Inflammatory macrophage treated with lipopolysaccharide for 4 hours (primary cell): Measurements from ENCODE around the gene DUSP23.

ENCODE experiments used
- DNase-seq: peaks from one replicate; pipeline ENCODE4 v3.0.0-alpha.2; 2020

Gene DUSP23

DNA sequence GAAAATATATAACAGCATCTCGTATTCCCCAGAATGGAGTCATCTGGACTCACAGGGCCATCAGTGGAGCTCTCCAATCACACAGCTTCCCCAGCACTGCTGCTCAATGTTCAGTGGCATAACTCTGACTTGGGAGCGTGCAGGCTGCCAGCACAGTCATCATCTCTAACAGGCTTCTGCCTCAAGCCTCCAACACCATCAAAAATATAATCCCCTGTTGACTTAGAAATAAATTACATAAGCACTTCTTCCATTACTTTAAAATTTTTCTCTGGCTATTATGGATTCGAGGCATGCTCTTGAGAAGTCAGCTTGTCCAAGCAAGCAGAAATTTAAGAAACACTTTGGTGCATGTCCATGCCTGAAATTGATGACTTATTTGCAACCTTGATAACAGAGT lies 6.2 kb downstream of the DUSP23 start:
- no peak for DNase-seq

DNA sequence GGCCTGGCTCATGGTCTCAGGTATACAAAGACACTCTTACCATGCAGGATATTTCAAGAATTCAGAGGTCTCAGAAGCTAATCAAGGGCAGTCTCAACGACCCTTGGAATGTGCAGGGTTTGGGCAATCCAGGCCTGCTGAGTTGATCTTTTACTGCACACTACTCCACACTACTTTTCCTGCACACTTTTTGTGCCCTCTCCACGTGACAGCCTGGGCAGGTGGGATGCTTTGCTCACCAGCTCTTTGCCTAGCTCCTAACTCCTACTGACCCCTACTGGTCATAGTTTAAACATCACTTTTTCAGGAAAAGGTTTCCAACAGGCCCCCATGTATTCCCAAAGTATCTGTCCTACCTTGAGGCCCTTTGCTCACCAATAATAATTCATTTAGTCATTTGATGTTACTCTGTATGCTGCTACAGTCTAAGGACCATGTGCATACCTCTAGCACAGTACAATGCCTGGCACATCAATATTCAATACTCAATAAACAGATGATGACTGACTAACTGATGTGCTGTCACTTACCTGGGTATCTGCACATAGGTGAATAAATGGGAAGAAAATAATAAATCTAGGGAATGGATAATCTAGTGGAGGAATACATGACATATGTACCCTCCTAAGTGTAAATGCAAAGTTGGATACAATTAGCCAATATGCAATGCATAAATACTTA lies 9.6 kb downstream of the DUSP23 start:
- DNase-seq = peak; percentile 27

DNA sequence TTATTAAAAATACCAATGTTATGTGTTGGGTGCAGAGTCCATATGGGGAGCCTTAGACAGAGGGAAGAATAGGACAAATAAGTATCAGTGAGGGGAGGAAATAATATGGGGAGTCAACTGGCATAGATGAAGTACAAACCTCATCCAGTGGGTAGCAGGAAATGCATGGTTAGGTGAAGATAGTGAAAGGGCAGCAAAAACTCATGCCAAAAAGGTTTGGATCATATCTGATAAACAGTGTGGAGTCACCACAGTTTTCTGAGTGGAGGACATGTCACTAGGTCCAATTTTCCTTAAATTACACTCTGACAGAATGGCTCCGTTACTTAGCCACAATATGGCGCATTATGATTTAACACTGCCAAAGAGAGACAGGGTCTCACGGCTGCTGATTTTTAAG lies 10.3 kb downstream of the DUSP23 start:
- no peak for DNase-seq

DNA sequence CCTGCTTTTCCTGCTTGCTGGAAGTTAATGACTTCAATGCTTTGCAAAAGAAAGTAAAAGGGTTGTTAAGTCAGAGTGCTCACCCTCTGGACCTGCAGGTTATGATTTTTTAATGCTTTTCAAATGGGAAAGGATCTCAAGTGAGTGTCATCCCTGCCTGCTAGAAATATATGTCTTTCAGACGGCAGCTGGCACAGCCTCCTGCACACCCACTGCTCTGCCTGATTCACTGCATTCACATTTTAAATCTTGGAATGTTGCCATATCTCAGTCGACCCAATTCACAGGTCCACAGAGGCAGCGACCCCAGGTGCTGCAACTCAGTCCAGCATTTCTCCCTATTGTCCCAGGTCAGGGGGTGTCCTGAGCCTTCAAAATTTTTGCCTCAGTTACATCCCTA lies 10.7 kb downstream of the DUSP23 start:
- no peak for DNase-seq

DNA sequence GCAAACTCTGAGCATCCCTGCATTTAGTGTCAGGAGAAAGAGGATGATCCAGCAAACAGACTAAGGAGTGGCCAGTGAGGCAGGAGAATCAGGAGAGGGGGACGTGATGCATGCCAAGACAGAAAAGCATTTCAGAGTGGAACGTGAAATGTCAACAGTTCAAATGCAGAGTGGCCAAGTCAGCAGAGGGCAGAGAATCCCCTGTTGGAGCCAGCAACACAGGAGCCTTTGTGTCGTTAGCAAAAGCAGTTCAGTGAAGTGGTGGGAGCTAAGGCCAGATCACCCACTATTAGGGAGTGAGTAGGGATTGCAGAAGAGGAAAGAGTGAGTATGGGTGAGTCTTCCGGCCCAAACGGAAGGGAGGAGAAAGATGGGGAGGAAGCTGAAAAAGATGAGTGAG lies 14.8 kb downstream of the DUSP23 start:
- DNase-seq = no peak

DNA sequence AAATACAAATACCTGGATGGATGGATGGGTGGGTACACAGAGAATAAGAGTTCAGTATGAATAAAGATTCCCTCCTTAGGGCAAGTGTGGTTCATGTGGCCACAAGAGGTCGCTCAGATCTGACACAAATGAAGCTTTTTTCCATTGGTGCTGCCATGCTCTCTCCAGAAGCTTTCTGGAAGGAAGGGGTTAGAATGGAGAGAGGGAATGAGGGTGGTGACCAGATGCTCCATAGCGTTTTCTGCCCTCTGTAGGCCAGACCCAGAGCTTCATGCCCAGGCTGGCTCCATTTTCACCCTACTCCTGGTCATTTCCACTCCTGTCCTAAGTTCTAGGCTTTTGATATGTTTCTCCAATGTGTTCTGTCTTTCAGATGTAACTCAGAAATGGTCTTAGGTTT lies 18.1 kb downstream of the DUSP23 start:
- peak; percentile 80 for DNase-seq

DNA sequence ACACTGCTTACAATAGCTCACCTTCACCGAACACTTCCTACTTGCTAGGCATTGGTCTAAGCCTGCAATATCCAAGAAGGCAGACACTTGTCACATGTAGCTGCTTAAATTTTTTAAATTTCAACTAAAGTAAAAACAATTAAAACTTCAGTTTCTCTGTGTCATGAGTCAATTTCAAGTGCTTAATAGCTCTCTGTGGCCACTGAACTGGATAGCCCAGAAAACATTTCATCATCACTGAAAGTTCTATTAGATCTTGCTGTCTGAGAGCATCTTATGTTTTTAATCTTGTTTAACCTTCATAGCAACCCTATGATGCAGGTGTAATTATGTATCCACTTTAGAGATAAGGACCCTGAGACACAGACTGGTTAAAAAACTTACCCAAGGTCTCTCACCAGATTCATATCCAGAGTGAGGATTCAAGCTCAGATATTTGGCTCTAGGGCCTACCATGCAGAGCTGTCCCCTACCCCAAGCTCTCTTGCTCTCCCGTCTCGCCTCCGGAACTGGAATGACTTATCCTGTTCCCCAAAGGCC lies 18.8 kb downstream of the DUSP23 start:
- DNase-seq = no peak

DNA sequence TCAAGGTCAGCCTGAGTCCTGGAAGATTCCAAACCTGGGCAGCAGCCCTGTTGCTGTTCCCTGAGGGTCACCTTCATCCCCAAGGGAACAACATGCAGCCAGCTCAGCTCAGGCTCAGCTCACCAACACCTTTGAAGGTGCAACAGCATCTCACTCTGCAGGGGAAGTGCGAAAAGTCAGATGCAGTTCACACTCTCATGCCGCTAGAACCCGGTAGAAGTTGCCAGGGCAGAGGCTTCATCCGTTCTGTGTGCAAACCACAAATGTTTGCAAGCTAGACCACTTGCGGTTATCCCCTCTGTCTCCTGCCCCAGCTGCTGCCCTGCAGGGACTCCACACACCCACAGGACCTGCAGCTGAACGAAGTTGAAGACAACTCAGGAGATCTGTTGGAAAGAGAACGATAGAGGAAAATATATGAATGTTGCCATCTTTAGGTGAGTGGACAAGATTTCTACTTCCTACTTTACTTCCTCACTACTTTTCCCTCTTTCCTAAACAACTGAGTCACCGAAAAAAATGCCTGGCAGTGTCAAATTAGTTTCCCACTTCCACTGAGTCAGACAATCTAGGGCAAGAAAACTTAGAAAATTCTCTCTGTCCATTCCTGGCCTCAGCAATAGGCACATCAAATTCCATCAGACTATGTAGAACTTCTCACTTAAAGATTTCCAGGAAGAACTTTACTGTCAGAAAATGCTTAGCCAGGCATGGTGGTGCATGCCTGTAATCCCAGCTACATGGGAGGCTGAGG lies 19.6 kb downstream of the DUSP23 start:
- no peak for DNase-seq

DNA sequence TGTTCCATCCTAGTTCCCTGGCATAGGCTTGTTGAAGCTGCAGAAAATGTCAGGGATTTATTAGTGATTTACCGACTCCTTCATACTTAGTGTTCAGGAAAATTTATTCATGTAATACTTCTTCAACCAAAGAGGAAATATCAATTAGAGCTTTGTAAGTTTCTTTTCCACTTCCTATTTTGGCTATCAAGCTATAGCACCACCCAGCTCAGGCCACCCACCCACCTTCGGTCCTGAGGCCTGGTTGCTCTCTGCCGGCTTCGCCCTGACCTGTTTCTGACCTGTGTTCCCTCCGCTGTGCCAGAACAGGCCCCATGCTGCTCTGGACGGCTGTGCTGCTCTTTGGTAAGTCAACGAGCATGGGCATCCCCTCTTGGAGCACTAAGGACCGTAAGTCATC lies 21.3 kb downstream of the DUSP23 start, which contains the start of gene FCRL6:
Gene FCRL6 (plus strand): TSS at position 250 of the 400 bp plus-strand sequence. CDS start 65 bp downstream, at position 315.
- DNase-seq = peak; percentile 69

DNA sequence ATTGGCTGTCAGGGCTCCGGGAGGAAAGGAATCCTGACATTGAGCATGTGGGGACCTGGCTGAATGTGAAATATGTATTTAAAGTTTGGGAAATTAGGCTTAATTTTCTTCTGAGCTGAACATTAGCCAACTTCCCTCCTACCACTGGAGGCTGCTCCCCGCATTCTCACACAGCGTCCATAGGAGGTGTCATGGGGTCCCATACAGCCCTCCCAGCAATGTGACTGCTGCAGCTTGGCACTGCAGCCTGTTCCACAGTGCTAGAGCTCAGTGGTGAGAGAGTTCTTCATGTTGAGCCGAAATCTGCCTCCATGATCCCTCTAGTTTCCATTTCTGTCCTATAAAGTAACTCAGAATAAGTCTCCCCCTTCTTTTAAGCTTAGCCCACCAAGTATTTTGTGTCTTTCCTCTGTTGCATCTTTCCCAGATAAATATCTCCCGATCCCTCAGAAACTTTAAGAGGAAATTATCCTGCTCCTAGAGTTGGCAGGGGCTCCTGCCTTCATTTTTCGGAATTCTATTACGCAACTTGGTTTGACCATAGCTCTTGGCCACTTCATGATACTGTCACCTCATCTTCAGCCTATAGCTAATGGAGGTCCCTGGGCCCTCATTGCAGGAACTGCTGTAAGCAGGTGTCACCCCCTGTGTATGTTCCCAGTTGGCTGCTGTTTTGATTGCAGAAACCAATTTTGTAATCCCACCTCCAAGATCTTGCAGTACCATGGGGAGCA lies 23.4 kb downstream of the DUSP23 start:
- DNase-seq = no peak

DNA sequence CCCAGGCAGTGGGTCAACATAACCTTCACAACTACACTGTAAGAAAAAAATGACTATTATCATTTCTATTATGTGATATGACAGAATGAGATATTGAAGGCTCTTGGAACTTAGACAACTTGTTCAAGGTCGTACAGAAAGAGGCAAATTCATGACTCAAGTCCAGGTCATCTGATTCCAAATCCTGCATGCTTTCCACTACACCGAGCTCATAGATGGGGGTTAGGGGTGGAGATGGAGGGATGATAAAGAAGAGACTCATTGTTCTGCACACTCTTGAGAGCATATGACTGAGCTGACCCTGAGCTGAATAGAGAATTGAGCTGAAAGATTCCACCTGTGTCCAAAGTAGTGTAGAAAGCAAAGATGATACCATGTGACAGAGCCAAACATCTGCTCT lies 24.2 kb downstream of the DUSP23 start:
- DNase-seq = no peak

DNA sequence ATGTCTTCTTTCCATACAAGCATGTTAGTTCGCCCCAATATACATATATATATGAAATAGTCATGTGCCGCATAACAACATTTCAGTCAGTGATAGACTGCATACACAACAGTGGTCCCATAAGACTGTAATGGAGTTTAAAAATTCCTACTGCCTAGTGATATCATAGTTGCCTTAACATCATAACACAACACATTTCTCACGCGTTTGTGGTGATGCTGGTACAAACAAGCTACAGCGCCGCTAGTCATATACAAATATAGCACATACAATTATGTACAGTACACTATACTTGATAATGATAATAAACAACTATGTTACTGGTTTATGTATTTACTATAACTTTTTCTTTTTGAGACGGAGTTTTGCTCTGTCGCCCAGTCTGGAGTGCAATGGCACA lies 35.2 kb downstream of the DUSP23 start:
- no peak for DNase-seq

DNA sequence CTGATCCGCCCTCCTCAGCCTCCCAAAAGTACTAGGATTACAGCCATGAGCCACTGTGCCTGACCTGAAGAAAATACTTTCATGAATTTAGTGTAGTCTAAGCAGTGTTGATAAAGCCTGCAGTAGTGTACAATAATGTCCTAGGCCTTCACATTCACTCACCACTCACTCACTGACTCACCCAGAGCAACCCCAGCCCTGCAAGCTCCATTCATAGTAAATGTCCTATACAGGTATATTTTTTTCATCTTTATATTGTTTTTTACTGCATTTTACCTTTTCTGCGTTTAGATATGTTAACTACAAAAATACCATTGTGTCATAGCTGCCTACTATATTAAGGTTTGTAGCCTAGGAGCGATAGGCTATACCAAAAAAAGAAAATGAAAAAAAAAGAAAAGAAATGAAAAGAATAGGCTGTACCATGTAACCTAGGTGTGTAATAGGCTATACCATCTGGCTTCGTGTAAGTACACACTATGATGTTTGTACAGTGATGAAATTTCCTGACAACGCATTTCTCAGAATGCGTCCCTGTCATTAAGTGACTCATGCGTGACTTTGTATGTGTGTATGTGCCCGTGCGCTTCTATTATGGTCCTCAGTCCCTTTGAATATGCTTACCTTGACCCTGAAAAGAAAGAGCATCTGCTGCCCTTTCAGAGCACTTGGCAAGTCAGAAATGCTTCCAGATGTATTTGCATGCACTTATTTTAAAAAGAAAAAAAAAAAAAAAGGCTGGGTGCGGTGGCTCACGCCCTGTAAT lies 36.7 kb downstream of the DUSP23 start:
- DNase-seq = peak; percentile 48

DNA sequence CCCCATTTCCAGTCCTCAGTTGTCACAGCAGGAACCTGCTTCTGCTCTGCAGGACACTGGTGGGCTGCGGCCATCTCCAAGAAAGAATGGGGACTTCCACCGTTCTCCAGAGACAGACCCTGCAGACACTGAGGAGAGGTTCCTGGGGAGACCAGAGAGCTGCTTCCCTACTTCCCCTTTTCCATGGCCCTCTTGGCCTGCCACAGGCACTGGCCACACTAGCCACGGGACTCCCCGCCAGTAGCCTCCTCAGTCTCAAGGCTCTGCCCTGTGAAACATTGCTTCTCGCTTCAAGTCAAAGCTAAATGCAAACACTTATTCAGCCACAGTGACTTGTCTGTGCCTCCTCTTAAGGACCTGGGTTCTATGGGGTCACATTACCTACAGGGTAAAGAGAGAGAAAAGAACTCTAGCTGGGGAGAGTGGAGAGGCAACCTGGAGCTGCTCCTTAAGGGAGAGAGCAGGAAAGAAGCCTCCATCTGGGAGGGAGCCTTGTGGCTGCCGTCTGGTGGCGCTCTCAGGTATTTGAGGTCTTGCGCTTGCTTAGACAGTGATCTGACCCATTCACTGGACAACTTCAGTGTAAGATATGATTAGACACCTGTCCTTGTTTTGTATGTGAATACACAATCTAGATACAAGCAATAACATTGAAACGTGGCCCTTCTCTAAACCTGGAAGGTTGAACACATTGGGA lies 40.6 kb downstream of the DUSP23 start:
- peak; percentile 49 for DNase-seq

DNA sequence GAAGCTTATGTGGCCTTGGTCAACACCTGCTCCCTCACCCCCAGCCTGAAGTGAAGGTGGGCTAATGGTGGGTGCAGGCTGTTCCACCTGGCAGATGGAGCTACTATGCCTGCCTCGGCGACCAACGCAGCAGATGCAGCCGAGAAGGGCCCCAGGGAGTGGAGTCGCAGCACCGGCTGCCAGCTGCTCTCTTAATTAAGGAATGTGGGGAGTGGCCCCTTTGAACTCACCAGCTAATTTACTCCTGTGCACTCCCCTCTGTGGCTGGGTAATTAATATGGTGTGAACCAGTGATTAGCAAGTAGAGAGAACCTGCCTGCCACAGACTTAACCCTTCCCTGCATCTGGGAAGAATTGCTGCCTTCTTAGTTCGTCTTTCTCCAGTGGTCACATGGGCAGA lies 42.6 kb downstream of the DUSP23 start:
- no peak for DNase-seq

DNA sequence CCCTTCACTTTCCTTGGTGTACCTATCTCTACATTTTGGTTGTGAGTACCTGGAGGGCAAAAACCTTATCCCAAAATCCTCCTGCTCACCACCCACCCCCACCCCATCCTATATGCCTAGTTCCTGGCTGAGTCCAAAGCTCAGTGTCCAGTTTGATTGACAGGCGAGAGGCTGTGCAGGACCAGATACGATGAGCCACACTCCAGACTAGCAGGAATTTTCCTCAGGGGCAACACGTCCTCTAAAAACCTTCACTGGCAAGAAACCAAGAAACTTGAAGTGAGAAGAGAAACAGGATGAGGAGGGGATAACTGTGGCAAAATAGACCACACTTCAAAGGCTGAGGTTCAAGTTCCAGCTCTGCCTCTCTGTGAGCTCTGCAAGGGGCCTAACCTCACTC lies 44.8 kb downstream of the DUSP23 start:
- DNase-seq = no peak

DNA sequence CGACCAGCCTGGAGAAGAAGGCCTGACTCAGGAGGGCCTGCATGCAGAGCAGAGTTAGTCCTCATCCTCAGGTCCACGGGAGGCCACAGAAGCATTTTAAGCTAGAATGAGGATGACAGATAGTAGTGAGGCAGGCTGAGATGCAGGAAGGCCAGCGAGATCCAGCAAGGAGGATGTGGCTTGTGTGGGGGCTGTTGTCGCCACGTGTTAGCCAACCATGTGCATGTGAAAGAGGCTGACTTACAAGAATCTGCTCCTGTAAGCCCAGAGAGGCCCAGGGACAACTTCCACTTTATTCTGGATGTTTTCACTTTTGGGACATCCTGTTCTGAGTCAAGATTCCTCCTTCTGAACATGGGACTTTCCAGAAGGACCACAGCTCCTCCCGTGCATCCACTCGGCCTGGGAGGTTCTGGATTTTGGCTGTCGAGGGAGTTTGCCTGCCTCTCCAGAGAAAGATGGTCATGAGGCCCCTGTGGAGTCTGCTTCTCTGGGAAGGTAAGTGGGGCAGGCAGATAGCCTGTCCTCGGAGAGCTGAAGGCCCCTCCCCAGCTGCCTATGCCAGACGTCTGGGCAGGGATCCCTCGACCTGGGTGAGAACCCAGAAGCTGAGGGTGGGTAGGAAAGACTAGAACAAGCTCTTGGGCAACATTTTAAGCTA lies 45.8 kb downstream of the DUSP23 start, which contains the start of gene SLAMF8:
Gene SLAMF8 (plus strand): TSS at position 433 of the 661 bp plus-strand sequence. CDS start 26 bp downstream, at position 459.
- peak; percentile 97 for DNase-seq

DNA sequence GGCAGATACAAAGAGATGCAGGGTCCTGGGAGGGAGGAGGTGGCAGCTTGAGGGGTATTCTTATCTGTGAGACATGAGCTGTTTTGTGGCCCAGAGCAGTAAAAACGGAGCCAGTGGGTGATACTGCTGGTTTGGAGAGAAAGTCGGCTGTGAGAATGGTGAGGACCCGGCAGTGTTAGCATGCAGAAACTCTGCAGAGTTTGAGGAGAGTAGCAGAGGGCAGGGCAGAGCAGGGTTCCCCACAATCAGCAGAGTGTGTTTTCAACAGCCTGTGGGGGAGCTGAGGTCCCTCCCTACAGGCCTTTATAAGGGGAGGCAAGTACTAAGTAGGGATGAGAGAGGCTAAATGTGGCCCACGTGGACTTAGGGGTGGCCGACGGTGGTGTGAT lies 46.3 kb downstream of the DUSP23 start:
- DNase-seq = no peak

DNA sequence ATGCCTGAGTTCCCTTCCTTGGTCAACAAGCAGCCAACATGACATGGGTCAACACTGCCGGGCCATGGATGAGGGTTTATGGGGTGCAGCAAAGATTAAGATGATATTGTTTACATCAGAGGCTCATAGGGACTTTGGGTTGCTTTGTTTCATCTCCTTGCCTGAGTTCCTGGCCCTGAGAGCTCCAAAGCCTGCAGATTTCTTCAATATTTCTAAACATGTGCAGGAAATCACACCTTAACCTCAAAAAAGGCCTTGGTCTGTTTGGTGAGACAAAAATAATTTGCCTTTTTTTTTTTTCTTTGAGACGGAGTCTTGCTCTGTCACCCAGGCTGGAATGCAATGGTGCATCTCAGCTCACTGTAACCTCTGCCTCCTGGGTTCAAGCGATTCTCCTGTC lies 46.8 kb downstream of the DUSP23 start:
- no peak for DNase-seq

DNA sequence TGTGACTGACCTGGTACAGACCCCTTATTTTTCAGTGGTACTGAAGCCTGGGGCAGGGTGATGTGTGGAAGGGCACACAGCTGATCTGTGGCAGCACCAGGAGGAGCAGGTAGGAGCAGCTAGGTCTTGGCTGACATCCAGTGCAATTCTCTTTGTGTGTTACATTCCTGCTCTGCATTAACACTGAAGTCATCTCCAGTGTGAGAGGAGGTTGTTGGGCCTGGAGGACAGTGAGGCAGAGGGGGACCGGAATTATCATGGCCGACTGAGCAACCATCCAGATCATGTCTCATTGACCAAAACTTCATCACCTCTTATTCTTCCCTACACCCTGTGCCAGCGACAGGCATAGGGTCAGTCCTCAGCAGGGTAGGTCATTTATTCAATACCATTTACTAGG lies 47.4 kb downstream of the DUSP23 start:
- DNase-seq = no peak

DNA sequence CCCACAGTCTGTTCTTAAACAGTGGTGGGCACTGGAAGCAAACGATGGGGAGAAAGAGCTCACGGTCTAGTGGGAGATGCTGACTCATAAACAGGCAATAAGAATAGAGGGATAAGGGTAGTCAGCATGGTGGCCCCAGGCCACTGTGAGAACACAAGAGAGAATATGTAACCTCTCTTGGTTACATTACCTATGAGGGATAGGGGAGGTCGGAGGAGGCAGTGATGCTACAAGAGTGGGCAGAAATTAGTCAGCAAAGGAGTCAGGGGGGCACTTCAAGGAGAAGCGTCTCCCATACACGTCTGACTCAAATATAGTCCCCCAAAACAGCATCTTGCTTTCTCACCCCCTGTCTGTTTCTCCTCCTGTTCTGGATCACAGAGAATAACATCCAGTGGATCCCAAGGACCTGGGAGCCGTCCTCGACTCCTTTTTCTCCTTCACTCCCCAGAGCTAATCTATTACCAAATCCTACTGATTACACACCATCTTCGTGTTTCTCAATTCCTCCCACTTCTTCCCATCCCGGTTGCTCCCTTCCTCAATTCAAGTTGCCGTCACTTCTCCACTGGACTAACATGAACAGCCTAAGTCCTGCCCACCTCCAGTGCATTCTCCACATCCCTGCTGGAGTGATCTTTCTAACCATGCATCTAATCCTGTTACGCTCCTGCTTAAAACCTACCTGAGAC lies 48.0 kb downstream of the DUSP23 start:
- DNase-seq = peak; percentile 90
